H1 (cell line): ENCODE results near the gene HFM1. TPM values are rescaled to one million over a fixed set of nuclear protein-coding genes. Genes with fewer than 3 reads are reported as not detected.

Experiments
- CTCF ChIA-PET: fragments of 300-600 bp; sonication (Branson Sonifier 250); formaldehyde crosslinking; loops from one replicate; lab custom pipeline; 2021; ENCODE audit not compliant: partially characterized antibody; lab: Charles Lee
- POLR2A ChIA-PET: fragments of 300-600 bp; sonication (Branson Sonifier 250); formaldehyde crosslinking; loops from one replicate; lab custom pipeline; 2021; ENCODE audit warnings: inconsistent platforms; ENCODE audit not compliant: partially characterized antibody; lab: Charles Lee
- DNase-seq, 2 experiments: peaks; one replicate each; pipeline versions ENCODE4 v3.0.0 to v3.0.0-alpha.2; 2010 to 2022; ENCODE audit warnings: low spot score in 2 of 2, low read depth in 1 of 2, mixed read lengths in 1 of 2
- FAIRE-seq: peaks from 2 replicates; lab custom pipeline; 2011; peaks lifted over from hg19 to GRCh38; lab: Jason Lieb, UNC
- H2AFZ ChIP-seq: 2 replicates; pipeline ENCODE4 v1.8.1; 2012; ENCODE audit warnings: low read length, inconsistent platforms
- H2AK5ac ChIP-seq: 2 replicates; pipeline ENCODE4 v1.6.1; 2013; ENCODE audit warnings: low read depth, low read length
- H2BK120ac ChIP-seq: replicated peaks from 2 replicates; pipeline ENCODE3; 2013; ENCODE audit warnings: low read depth, low read length, inconsistent platforms
- H2BK12ac ChIP-seq: 2 replicates; pipeline ENCODE4 v1.6.1; 2013; ENCODE audit warnings: low read depth, low read length
- H2BK15ac ChIP-seq: 2 replicates; pipeline ENCODE4 v1.6.1; 2013; ENCODE audit warnings: low read length
- H2BK20ac ChIP-seq: 2 replicates; pipeline ENCODE4 v1.6.1; 2013; ENCODE audit warnings: low read length
- H2BK5ac ChIP-seq: 2 replicates; pipeline ENCODE4 v1.6.1; 2013; ENCODE audit warnings: low read depth, low read length
- H3K14ac ChIP-seq: 2 replicates; pipeline ENCODE4 v1.6.1; 2013; ENCODE audit warnings: inconsistent platforms; ENCODE audit not compliant: insufficient read length
- H3K18ac ChIP-seq: 2 replicates; pipeline ENCODE4 v1.6.1; 2013; ENCODE audit warnings: low read length; ENCODE audit errors: extremely low read depth
- H3K23ac ChIP-seq: 2 replicates; pipeline ENCODE4 v1.6.1; 2013; ENCODE audit warnings: inconsistent platforms; ENCODE audit not compliant: insufficient read length
- H3K23me2 ChIP-seq: 2 replicates; pipeline ENCODE4 v1.6.1; 2013; ENCODE audit warnings: low read depth, low read length
- H3K27ac ChIP-seq: 2 replicates; pipeline ENCODE4 v1.6.1; 2011; ENCODE audit warnings: low read depth, low read length, inconsistent platforms
- H3K27me3 ChIP-seq, 4 experiments: replicated peaks in 1 of 4; 1 replicate in 1 of 4; 2 replicates in 3 of 4; pipeline versions ENCODE4 v1.6.1 to v1.8.1; 2011 to 2013; ENCODE audit warnings: low read length in 3 of 4, mild to moderate bottlenecking in 3 of 4, inconsistent platforms in 2 of 4, mixed read lengths in 2 of 4, moderate library complexity in 1 of 4; ENCODE audit not compliant: control insufficient read depth in 3 of 4, insufficient read depth in 3 of 4; ENCODE audit errors: extremely low read depth in 1 of 4
- H3K36me3 ChIP-seq, 4 experiments: 2 replicates each; pipeline versions ENCODE4 v1.6.1 to v1.8.1; 2011 to 2013; ENCODE audit warnings: mild to moderate bottlenecking in 4 of 4, low read length in 3 of 4, moderate library complexity in 2 of 4, control low read depth in 1 of 4, inconsistent platforms in 1 of 4; ENCODE audit not compliant: insufficient read depth in 4 of 4, control insufficient read depth in 2 of 4
- H3K4ac ChIP-seq: replicated peaks from 2 replicates; pipeline ENCODE3; 2013; ENCODE audit warnings: low read length, low read depth, mixed read lengths, inconsistent platforms; ENCODE audit not compliant: insufficient read length
- H3K4me1 ChIP-seq, 4 experiments: replicated peaks in 1 of 4; 1 replicate in 1 of 4; 2 replicates in 3 of 4; pipeline versions ENCODE4 v1.6.1 to v1.8.1; 2011 to 2013; ENCODE audit warnings: low read length in 3 of 4, inconsistent platforms in 2 of 4, mixed read lengths in 1 of 4; ENCODE audit not compliant: insufficient read depth in 4 of 4, control insufficient read depth in 3 of 4
- H3K4me2 ChIP-seq, 2 experiments: 2 replicates each; pipeline versions ENCODE4 v1.6.1 to v1.8.1; 2011 to 2013; ENCODE audit warnings: low read depth in 2 of 2, low read length in 2 of 2, control low read depth in 1 of 2, inconsistent platforms in 1 of 2, mild to moderate bottlenecking in 1 of 2; ENCODE audit not compliant: insufficient read depth in 1 of 2
- H3K4me3 ChIP-seq, 4 experiments: fragments of 200-600, 300-600 bp in 1 of 4; sonication (generic), shearing (Covaris generic), sonication (Bioruptor Twin) in 1 of 4; 2 replicates each; pipeline versions ENCODE4 v1.5.1 to v1.8.1; 2011 to 2016; ENCODE audit warnings: low read length in 4 of 4, low read depth in 3 of 4, control low read depth in 2 of 4, inconsistent platforms in 2 of 4, mild to moderate bottlenecking in 2 of 4, mixed read lengths in 1 of 4, moderate library complexity in 1 of 4; ENCODE audit not compliant: insufficient read depth in 2 of 4; ENCODE audit errors: extremely low read depth in 1 of 4
- H3K56ac ChIP-seq: replicated peaks from 2 replicates; pipeline ENCODE3; 2013; ENCODE audit warnings: low read depth, mild to moderate bottlenecking, mixed read lengths, low read length, inconsistent platforms; ENCODE audit not compliant: insufficient read length
- H3K79me1 ChIP-seq: 2 replicates; pipeline ENCODE4 v1.6.1; 2013; ENCODE audit warnings: low read depth, low read length, control low read depth
- H3K79me2 ChIP-seq, 2 experiments: 2 replicates each; pipeline versions ENCODE4 v1.6.1 to v1.8.1; 2012 to 2013; ENCODE audit warnings: low read length in 2 of 2, mild to moderate bottlenecking in 2 of 2, inconsistent platforms in 1 of 2; ENCODE audit not compliant: insufficient read depth in 2 of 2, control insufficient read depth in 1 of 2
- H3K9ac ChIP-seq, 4 experiments: replicated peaks in 1 of 4; 1 replicate in 1 of 4; 2 replicates in 3 of 4; pipeline versions ENCODE4 v1.6.1 to v1.8.1; 2011 to 2013; ENCODE audit warnings: low read depth in 3 of 4, low read length in 3 of 4, control low read depth in 2 of 4, mild to moderate bottlenecking in 2 of 4, moderate library complexity in 2 of 4, inconsistent platforms in 1 of 4; ENCODE audit errors: extremely low read depth in 1 of 4
- H3K9me3 ChIP-seq, 2 experiments: 2 replicates each; pipeline versions ENCODE4 v1.6.1 to v1.8.1; 2012 to 2013; ENCODE audit warnings: mild to moderate bottlenecking in 2 of 2, moderate library complexity in 2 of 2, control low read depth in 1 of 2, inconsistent platforms in 1 of 2, low read depth in 1 of 2, low read length in 1 of 2, mixed read lengths in 1 of 2; ENCODE audit not compliant: insufficient read depth in 2 of 2
- H4K20me1 ChIP-seq, 2 experiments: replicated peaks in 1 of 2; 2 replicates each; pipeline versions ENCODE3 to v1.8.1; 2011 to 2013; ENCODE audit warnings: inconsistent platforms in 2 of 2, low read length in 2 of 2, mild to moderate bottlenecking in 1 of 2; ENCODE audit not compliant: insufficient read depth in 2 of 2, control insufficient read depth in 1 of 2
- H4K5ac ChIP-seq: 2 replicates; pipeline ENCODE4 v1.6.1; 2013; ENCODE audit warnings: low read length, low read depth, mixed read lengths, inconsistent platforms; ENCODE audit not compliant: insufficient read length
- H4K8ac ChIP-seq: 2 replicates; pipeline ENCODE4 v1.8.0; 2013; ENCODE audit warnings: mild to moderate bottlenecking, moderate library complexity, low read length, inconsistent platforms; ENCODE audit not compliant: insufficient read depth; ENCODE audit errors: extremely low read depth
- H4K91ac ChIP-seq: replicated peaks from 2 replicates; pipeline ENCODE3; 2013; ENCODE audit warnings: low read length, mixed read lengths, inconsistent platforms; ENCODE audit not compliant: insufficient read length
- JUND ChIP-seq: IDR thresholded peaks from 2 replicates; pipeline ENCODE4 v1.6.1; 2011; ENCODE audit warnings: mild to moderate bottlenecking, improper control_type of control experiment, low read length
- MAFK ChIP-seq: IDR thresholded peaks from 2 replicates; pipeline ENCODE4 v1.6.1; 2012; ENCODE audit warnings: low read depth, mild to moderate bottlenecking, improper control_type of control experiment, low read length
- WGBS, 2 experiments: shearing (Covaris generic) in 1 of 2; methylation state at CpG; one replicate each; pipeline versions ENCODE4 v1.1.6 to v1.1.7; 2013 to 2015; ENCODE audit warnings: low lambda C conversion rate in 2 of 2, mixed read lengths in 2 of 2, inconsistent platforms in 1 of 2, low coverage in 1 of 2, missing lambda C conversion rate in 1 of 2; ENCODE audit not compliant: insufficient replicate concordance in 2 of 2, insufficient coverage in 1 of 2, insufficient read length in 1 of 2; ENCODE audit errors: extremely low coverage in 1 of 2, missing lambda C conversion rate in 1 of 2; 5-methylcytosine and 5-hydroxymethylcytosine counted together
- polyA plus RNA-seq, 7 experiments: library from polyadenylated mRNA; depleted of rRNA in 3 of 7; stranded (reverse) in 5 of 7; unstranded in 2 of 7; fragments of >200 nt in 5 of 7; fragments of 200-250 nt in 2 of 7; gene quantifications; 1 replicate in 5 of 7; 2 replicates in 1 of 7; 4 replicates in 1 of 7; pipeline versions ENCODE4 v1.2.1 to v1.2.3, GENCODE V29; 2011 to 2013; ENCODE audit warnings: missing spikeins in 2 of 7, mixed read lengths in 2 of 7
- total RNA-seq: library from RNA; stranded (reverse); fragmentation: NEBNext Ultra II Directional; extraction: Animal tissue kit (Norgen Biotek cat#: 25700); gene quantifications from 2 replicates; pipeline ENCODE4 v1.2.1, GENCODE V29; 2021

The HFM1 gene
- total and polyA plus RNA-seq, 2 of the 8 experiments (the other 6 are each of a cell fraction or from before 2014, with no cell fraction given), result 0.23 to 1.2 TPM

- POLR2A ChIA-PET, result no interaction called here
- H2AFZ ChIP-seq, result no peak overlapping the region
- H2AK5ac ChIP-seq, result no peak overlapping the region
- H2BK12ac ChIP-seq, result no peak overlapping the region
- H3K27ac ChIP-seq, result no peak overlapping the region
- FAIRE-seq (no peak), DNase-seq (no peak)
- H3K79me2 ChIP-seq, result no peaks in the 10 kb centered on the region
- H3K18ac ChIP-seq, result no peak overlapping the region
- CTCF ChIA-PET, result no interaction called here
- no peak overlapping the region for H3K4me3 ChIP-seq
- no peak overlapping the region for H3K4ac ChIP-seq
- H3K23ac ChIP-seq, result no peak overlapping the region
- H3K27me3 ChIP-seq, result no peaks in the 10 kb centered on the region
- no peak for TF ChIP-seq JUND
- peak; percentile 89 for TF ChIP-seq MAFK
- no peak overlapping the region for H2BK5ac ChIP-seq
- H3K4me2 ChIP-seq, result no peak overlapping the region
- H3K56ac ChIP-seq, result no peak overlapping the region
- no peak overlapping the region for H4K91ac ChIP-seq
- no peaks in the 10 kb centered on the region for H3K79me1 ChIP-seq
- no peak overlapping the region for H2BK20ac ChIP-seq
- no peaks in the 10 kb centered on the region for H3K4me1 ChIP-seq
- H3K14ac ChIP-seq, result no peak overlapping the region
- no peaks in the 10 kb centered on the region for H3K23me2 ChIP-seq
- H3K9me3 ChIP-seq, result no peaks in the 10 kb centered on the region
- no peak overlapping the region for H2BK15ac ChIP-seq
- WGBS, 2 experiments, result 68% methylated on average over 4 of the region's 4 CpGs; no CpG with 5 or more reads in 1 of the 2 experiments
- H3K9ac ChIP-seq, result no peak overlapping the region
- no peak overlapping the region for H4K5ac ChIP-seq
- H4K8ac ChIP-seq, result no peak overlapping the region
- H3K36me3 ChIP-seq, result no peaks in the 10 kb centered on the region
- no peak overlapping the region for H2BK120ac ChIP-seq
- no peaks in the 10 kb centered on the region for H4K20me1 ChIP-seq
These were observed 59.1 kb downstream of the HFM1 start for GRCh38 chr1:91345395-91346005.
